Hepatocyte (in vitro differentiated cells): ENCODE results near the gene SORCS2.

Experiments used
- CTCF ChIP-seq: fragments of 200-600 bp; sonication (generic); IDR thresholded peaks from 2 replicates; pipeline ENCODE4 v1.5.1; 2016; ENCODE audit warnings: antibody characterized with exemption, mild to moderate bottlenecking; ENCODE audit not compliant: poor library complexity
- EZH2 ChIP-seq: fragments of 200-600 bp; sonication (generic); IDR thresholded peaks from 2 replicates; pipeline ENCODE4 v1.6.1; 2016; ENCODE audit warnings: antibody characterized with exemption, mild to moderate bottlenecking, borderline replicate concordance
- EZH2phosphoT487 ChIP-seq: fragments of 200-600 bp; sonication (generic); IDR thresholded peaks from one replicate; pipeline ENCODE4 v1.6.1; 2018; ENCODE audit warnings: antibody characterized with exemption, mild to moderate bottlenecking, low read depth, moderate library complexity; ENCODE audit not compliant: unreplicated experiment, severe bottlenecking

- no peak for TF ChIP-seq CTCF
- TF ChIP-seq EZH2 = no peak
- no peak for TF ChIP-seq EZH2phosphoT487
Observed at GRCh38 chr4:7469023-7469422, 276.7 kb downstream of the SORCS2 start.
